Measurements from ENCODE around the gene CXCR1.
"Not testable (repeated sequence)": the region's sequence is repeated elsewhere in the genome, so short reads cannot be mapped to it uniquely, and the experiment has no call there.

Gene CXCR1

GRCh38 chr2:218130822-218131221 lies 35.9 kb downstream of the CXCR1 start:
- Mint-ChIP-seq H3K4me3 (no peak overlapping the region), H3K27ac (peak overlapping the region in 1 of 2 donors; percentile 34), H3K4me1 (peaks cover 4% of the 10 kb centered on the region), H3K9me3 (no peaks in the 10 kb centered on the region), H3K27me3 (peaks cover 27% of the 10 kb centered on the region)
- DNase-seq (no peak), ATAC-seq (no peak)

- no peak for ATAC-seq
- Mint-ChIP-seq H3K9me3 (no peaks in the 10 kb centered on the region), H3K27me3 (peaks cover 27% of the 10 kb centered on the region), H3K27ac (peak overlapping the region in 1 of 2 donors; percentile 34), H3K4me3 (no peak overlapping the region), H3K4me1 (peaks cover 9% of the 10 kb centered on the region)
- no peak for DNase-seq
Observed at GRCh38 chr2:218130377-218130776, 36.4 kb downstream of the CXCR1 start.

- Mint-ChIP-seq H3K27ac (no peak overlapping the region), H3K4me1 (peaks cover 11% of the 10 kb centered on the region), H3K27me3 (peaks cover 26% of the 10 kb centered on the region), H3K4me3 (no peak overlapping the region), H3K9me3 (no peaks in the 10 kb centered on the region)
- ATAC-seq (no peak), DNase-seq (no peak)
Observed at GRCh38 chr2:218129458-218130135, 37.2 kb downstream of the CXCR1 start.

- peak; percentile 12 for ATAC-seq
- peaks cover 26% of the 10 kb centered on the region for H3K27me3 Mint-ChIP-seq
- no peaks in the 10 kb centered on the region for H3K9me3 Mint-ChIP-seq
- H3K27ac Mint-ChIP-seq, result no peak overlapping the region
- DNase-seq, result no peak
- H3K4me1 Mint-ChIP-seq, result peaks cover 11% of the 10 kb centered on the region
- no peak overlapping the region for H3K4me3 Mint-ChIP-seq
Observed at GRCh38 chr2:218128781-218129457, 37.8 kb downstream of the CXCR1 start.

GRCh38 chr2:218127929-218128455 lies 38.8 kb downstream of the CXCR1 start:
- Mint-ChIP-seq H3K27ac (no peak overlapping the region), H3K27me3 (peaks cover 26% of the 10 kb centered on the region), H3K4me3 (no peak overlapping the region), H3K9me3 (no peaks in the 10 kb centered on the region), H3K4me1 (peaks cover 11% of the 10 kb centered on the region)
- no peak for DNase-seq
- no peak for ATAC-seq

GRCh38 chr2:218125626-218126080 lies 41.1 kb downstream of the CXCR1 start, which contains the start of gene CXCR2:
CXCR2 (plus strand) TSS chr2:218126028; CDS start chr2:218134802, 8,774 bp downstream.
- Mint-ChIP-seq H3K4me3 (peak within 1 kb of the TSS; percentile 64 to 76), H3K9me3 (peaks cover 0 to 4% of the 10 kb centered on the region in 2 donors), H3K27me3 (peaks cover 26% of the 10 kb centered on the region), H3K27ac (peak within 1 kb of the TSS; percentile 19 to 93), H3K4me1 (peaks cover 11% of the 10 kb centered on the region)
- peak; percentile 56 for ATAC-seq
- DNase-seq, result no peak

- DNase-seq, result no peak
- peaks cover 30% of the 10 kb centered on the region for H3K27me3 Mint-ChIP-seq
- peaks cover 11% of the 10 kb centered on the region for H3K4me1 Mint-ChIP-seq
- H3K27ac Mint-ChIP-seq, result peak overlapping the region in 1 of 2 donors; percentile 93
- no peak overlapping the region for H3K4me3 Mint-ChIP-seq
- H3K9me3 Mint-ChIP-seq, result peaks cover 0 to 4% of the 10 kb centered on the region in 2 donors
- ATAC-seq, result no peak
Observed at GRCh38 chr2:218125095-218125494, 41.7 kb downstream of the CXCR1 start.

GRCh38 chr2:218123986-218124385 lies 42.8 kb downstream of the CXCR1 start:
- ATAC-seq (no peak), DNase-seq (no peak)
- H3K4me1 Mint-ChIP-seq, result peaks cover 11% of the 10 kb centered on the region
- no peak overlapping the region for H3K4me3 Mint-ChIP-seq
- H3K27ac Mint-ChIP-seq, result no peak overlapping the region
- peaks cover 29% of the 10 kb centered on the region for H3K27me3 Mint-ChIP-seq
- peaks cover under 1 to 6% of the 10 kb centered on the region in 2 donors for H3K9me3 Mint-ChIP-seq

- not testable (repeated sequence) for ATAC-seq, DNase-seq, H3K27ac Mint-ChIP-seq, H3K4me3 Mint-ChIP-seq
- Mint-ChIP-seq H3K27me3 (peaks cover 21% of the 10 kb centered on the region), H3K4me1 (peaks cover 11% of the 10 kb centered on the region), H3K9me3 (peaks cover 12 to 17% of the 10 kb centered on the region in 2 donors)
Observed at GRCh38 chr2:218122286-218122685, 44.5 kb downstream of the CXCR1 start.

- not testable (repeated sequence) for DNase-seq, ATAC-seq, H3K4me3 Mint-ChIP-seq, H3K27ac Mint-ChIP-seq
- peaks cover 12 to 17% of the 10 kb centered on the region in 2 donors for H3K9me3 Mint-ChIP-seq
- H3K27me3 Mint-ChIP-seq, result peaks cover 21% of the 10 kb centered on the region
- peaks cover 11% of the 10 kb centered on the region for H3K4me1 Mint-ChIP-seq
Observed at GRCh38 chr2:218121789-218122188, 45.0 kb downstream of the CXCR1 start.
